Measurements from ENCODE around the gene FOSL1.

The FOSL1 gene

GRCh38 chr11:65847746-65848145 is 52.4 kb downstream of the FOSL1 start:
- Mint-ChIP-seq H3K4me3 (no peak overlapping the region), H3K36me3 (ENCODE audit: low read depth) (peaks cover 10% of the 10 kb centered on the region), H3K4me1 (no peaks in the 10 kb centered on the region), H3K27ac (no peak overlapping the region), H3K27me3 (ENCODE audit: low read depth) (no peaks in the 10 kb centered on the region), H3K9me3 (no peaks in the 10 kb centered on the region)
- TF ChIP-seq CTCF (IDR thresholded peaks at IDR 0.05; ENCODE audit: unreplicated experiment in 3 of 3): no peak

GRCh38 chr11:65844231-65844872 is 55.8 kb downstream of the FOSL1 start:
- Mint-ChIP-seq H3K27ac (no peak overlapping the region), H3K36me3 (ENCODE audit: low read depth) (no peaks in the 10 kb centered on the region), H3K27me3 (ENCODE audit: low read depth) (no peaks in the 10 kb centered on the region), H3K9me3 (no peaks in the 10 kb centered on the region), H3K4me3 (no peak overlapping the region), H3K4me1 (no peaks in the 10 kb centered on the region)
- no peak for TF ChIP-seq CTCF (IDR thresholded peaks at IDR 0.05; ENCODE audit: unreplicated experiment in 3 of 3)

DNA sequence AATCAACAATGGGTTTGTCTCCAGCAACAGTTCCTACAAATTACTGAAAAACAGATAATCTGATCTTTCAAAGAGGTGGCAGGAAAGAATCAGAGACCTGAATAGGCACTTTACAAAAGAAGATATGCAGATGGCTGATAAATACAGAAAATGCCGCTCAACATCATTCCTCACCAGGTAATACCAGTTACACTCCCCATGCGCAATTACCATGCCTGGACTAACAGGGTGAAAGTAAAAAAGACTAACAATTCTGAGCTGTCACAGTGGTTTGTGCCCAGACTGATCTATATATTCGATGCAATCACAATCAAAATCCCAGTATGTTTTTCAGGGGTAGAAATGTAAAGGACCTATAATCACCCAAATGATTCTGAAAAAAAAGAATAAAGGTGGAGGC is 56.4 kb downstream of the FOSL1 start:
- Mint-ChIP-seq H3K4me1 (no peaks in the 10 kb centered on the region), H3K27me3 (ENCODE audit: low read depth) (no peaks in the 10 kb centered on the region), H3K9me3 (no peaks in the 10 kb centered on the region), H3K27ac (no peak overlapping the region), H3K36me3 (ENCODE audit: low read depth) (no peaks in the 10 kb centered on the region), H3K4me3 (no peak overlapping the region)
- no peak for TF ChIP-seq CTCF (IDR thresholded peaks at IDR 0.05; ENCODE audit: unreplicated experiment in 3 of 3)

- no peak for TF ChIP-seq CTCF (IDR thresholded peaks at IDR 0.05; ENCODE audit: unreplicated experiment in 3 of 3)
- H3K4me3 Mint-ChIP-seq: no peak overlapping the region
- H3K27me3 Mint-ChIP-seq (ENCODE audit: low read depth): no peaks in the 10 kb centered on the region
- H3K4me1 Mint-ChIP-seq: no peaks in the 10 kb centered on the region
- no peak overlapping the region for H3K27ac Mint-ChIP-seq
- H3K36me3 Mint-ChIP-seq (ENCODE audit: low read depth): no peaks in the 10 kb centered on the region
- H3K9me3 Mint-ChIP-seq: no peaks in the 10 kb centered on the region
Measured at GRCh38 chr11:65842144-65842543, 58.0 kb downstream of the FOSL1 start.

Measured in nephron (organoid).